Astrocyte (in vitro differentiated cells and primary cell): ENCODE measurements around the gene ZBTB46. TPM values are rescaled to one million over a fixed set of nuclear protein-coding genes. Genes with fewer than 3 reads are reported as not detected.

Experiments used
- DNase-seq: peaks from one replicate; pipeline ENCODE4 v3.0.0-alpha.2; 2010; ENCODE audit warnings: low read depth
- FAIRE-seq: peaks from 2 replicates; lab custom pipeline; 2011; peaks lifted over from hg19 to GRCh38; lab: Jason Lieb, UNC
- H2AFZ ChIP-seq: 2 replicates; pipeline ENCODE4 v1.6.0; 2012; ENCODE audit warnings: low read depth, low read length, inconsistent platforms
- H3K27ac ChIP-seq: 2 replicates; pipeline ENCODE4 v1.5.1; 2011; ENCODE audit warnings: low read depth, low read length, inconsistent platforms
- H3K27me3 ChIP-seq: 2 replicates; pipeline ENCODE4 v1.6.0; 2011; ENCODE audit warnings: low read length, inconsistent platforms; ENCODE audit not compliant: insufficient read depth
- H3K36me3 ChIP-seq: 2 replicates; pipeline ENCODE4 v1.5.1; 2011; ENCODE audit warnings: low read length, inconsistent platforms; ENCODE audit not compliant: insufficient read depth
- H3K4me1 ChIP-seq: 2 replicates; pipeline ENCODE4 v1.5.1; 2011; ENCODE audit warnings: low read length, inconsistent platforms; ENCODE audit not compliant: insufficient read depth
- H3K4me2 ChIP-seq: 2 replicates; pipeline ENCODE4 v1.6.0; 2012; ENCODE audit warnings: low read length, inconsistent platforms
- H3K4me3 ChIP-seq: 2 replicates; pipeline ENCODE4 v1.5.1; 2011; ENCODE audit warnings: low read depth, mild to moderate bottlenecking, low read length, inconsistent platforms; ENCODE audit not compliant: insufficient read depth
- H3K79me2 ChIP-seq: 2 replicates; pipeline ENCODE4 v1.6.0; 2012; ENCODE audit warnings: mild to moderate bottlenecking, low read length, inconsistent platforms; ENCODE audit not compliant: insufficient read depth
- H3K9ac ChIP-seq: 2 replicates; pipeline ENCODE4 v1.6.0; 2012; ENCODE audit warnings: mild to moderate bottlenecking, low read length, inconsistent platforms
- H3K9me3 ChIP-seq: 2 replicates; pipeline ENCODE4 v1.5.1; 2012; ENCODE audit warnings: low read depth, mild to moderate bottlenecking, low read length, inconsistent platforms; ENCODE audit not compliant: insufficient read depth
- H4K20me1 ChIP-seq: 2 replicates; pipeline ENCODE4 v1.6.0; 2012; ENCODE audit warnings: low read length, inconsistent platforms; ENCODE audit not compliant: insufficient read depth
- H3K27ac Mint-ChIP-seq: one replicate; pipeline ENCODE4 v1.8.0; 2021; ENCODE audit warnings: mild to moderate bottlenecking, mixed read lengths; ENCODE audit not compliant: unreplicated experiment
- H3K27me3 Mint-ChIP-seq: one replicate; pipeline ENCODE4 v1.8.0; 2021; ENCODE audit warnings: low read depth, mixed read lengths; ENCODE audit not compliant: unreplicated experiment
- H3K36me3 Mint-ChIP-seq: one replicate; pipeline ENCODE4 v1.8.0; 2021; ENCODE audit warnings: low read depth, mixed read lengths; ENCODE audit not compliant: unreplicated experiment
- H3K4me1 Mint-ChIP-seq: one replicate; pipeline ENCODE4 v1.8.0; 2021; ENCODE audit warnings: low read depth, mixed read lengths; ENCODE audit not compliant: unreplicated experiment
- H3K4me3 Mint-ChIP-seq: one replicate; pipeline ENCODE4 v1.8.0; 2021; ENCODE audit warnings: mild to moderate bottlenecking, moderate library complexity, mixed read lengths; ENCODE audit not compliant: unreplicated experiment
- H3K9me3 Mint-ChIP-seq: one replicate; pipeline ENCODE4 v1.8.0; 2021; ENCODE audit warnings: mild to moderate bottlenecking, mixed read lengths; ENCODE audit not compliant: unreplicated experiment
- EZH2 ChIP-seq: IDR thresholded peaks from 2 replicates; pipeline ENCODE4 v1.6.1; 2012; ENCODE audit warnings: mild to moderate bottlenecking, low read length, inconsistent platforms; ENCODE audit not compliant: insufficient read depth
- total RNA-seq: library from RNA; stranded (reverse); gene quantifications from 2 replicates; pipeline ENCODE4 v1.2.1, GENCODE V29; 2021
- TF ChIP-seq, protein P1 (sequence below): IDR thresholded peaks from 2 replicates; pipeline ENCODE4 v1.5.1; 2011; ENCODE audit warnings: low read depth, mild to moderate bottlenecking, inconsistent platforms, low read length, moderate library complexity; ENCODE audit not compliant: insufficient read depth

ZBTB46 gene
- total RNA-seq, 1 donor from 2014 or later: 13.9 TPM

DNA sequence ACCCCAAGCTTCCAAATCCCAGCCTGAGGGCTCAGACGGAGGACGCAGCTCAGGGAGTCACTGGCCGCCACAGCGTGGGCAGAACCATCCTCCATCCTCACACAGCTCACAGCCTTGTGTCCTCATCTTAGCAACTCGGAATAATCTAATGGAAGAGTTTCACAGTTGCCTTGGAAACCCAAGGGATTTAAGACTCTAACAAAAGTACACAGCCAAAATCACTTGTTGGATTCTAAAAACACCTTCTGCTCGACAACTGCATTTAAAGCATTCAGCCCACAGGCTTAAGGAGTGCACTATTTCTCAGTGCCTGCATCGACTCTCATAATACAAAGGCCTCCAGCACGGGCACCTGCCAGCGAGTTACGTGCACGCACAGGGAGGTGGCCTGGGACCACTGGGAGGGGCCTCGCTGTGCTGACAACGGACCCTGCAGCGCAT, 45.4 kb downstream of the ZBTB46 start:
- Histone ChIP-seq H3K4me1 (no peaks in the 10 kb centered on the region), H3K36me3 (peaks cover 2% of the 10 kb centered on the region), H3K27ac (no peak overlapping the region), H3K4me2 (no peak overlapping the region), H3K27me3 (no peaks in the 10 kb centered on the region), H3K9ac (no peak overlapping the region), H2AFZ (no peak overlapping the region), H3K4me3 (no peak overlapping the region), H3K9me3 (no peaks in the 10 kb centered on the region), H3K79me2 (peaks cover 2% of the 10 kb centered on the region), H4K20me1 (peaks cover 12% of the 10 kb centered on the region)
- TF ChIP-seq, protein P1, sequence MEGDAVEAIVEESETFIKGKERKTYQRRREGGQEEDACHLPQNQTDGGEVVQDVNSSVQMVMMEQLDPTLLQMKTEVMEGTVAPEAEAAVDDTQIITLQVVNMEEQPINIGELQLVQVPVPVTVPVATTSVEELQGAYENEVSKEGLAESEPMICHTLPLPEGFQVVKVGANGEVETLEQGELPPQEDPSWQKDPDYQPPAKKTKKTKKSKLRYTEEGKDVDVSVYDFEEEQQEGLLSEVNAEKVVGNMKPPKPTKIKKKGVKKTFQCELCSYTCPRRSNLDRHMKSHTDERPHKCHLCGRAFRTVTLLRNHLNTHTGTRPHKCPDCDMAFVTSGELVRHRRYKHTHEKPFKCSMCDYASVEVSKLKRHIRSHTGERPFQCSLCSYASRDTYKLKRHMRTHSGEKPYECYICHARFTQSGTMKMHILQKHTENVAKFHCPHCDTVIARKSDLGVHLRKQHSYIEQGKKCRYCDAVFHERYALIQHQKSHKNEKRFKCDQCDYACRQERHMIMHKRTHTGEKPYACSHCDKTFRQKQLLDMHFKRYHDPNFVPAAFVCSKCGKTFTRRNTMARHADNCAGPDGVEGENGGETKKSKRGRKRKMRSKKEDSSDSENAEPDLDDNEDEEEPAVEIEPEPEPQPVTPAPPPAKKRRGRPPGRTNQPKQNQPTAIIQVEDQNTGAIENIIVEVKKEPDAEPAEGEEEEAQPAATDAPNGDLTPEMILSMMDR: no peak
- TF ChIP-seq EZH2: no peak
- Mint-ChIP-seq H3K9me3 (no peaks in the 10 kb centered on the region), H3K4me1 (no peaks in the 10 kb centered on the region), H3K27me3 (no peaks in the 10 kb centered on the region), H3K36me3 (peaks cover 6% of the 10 kb centered on the region), H3K27ac (no peak overlapping the region), H3K4me3 (no peak overlapping the region)
- DNase-seq (no peak), FAIRE-seq (no peak)

DNA sequence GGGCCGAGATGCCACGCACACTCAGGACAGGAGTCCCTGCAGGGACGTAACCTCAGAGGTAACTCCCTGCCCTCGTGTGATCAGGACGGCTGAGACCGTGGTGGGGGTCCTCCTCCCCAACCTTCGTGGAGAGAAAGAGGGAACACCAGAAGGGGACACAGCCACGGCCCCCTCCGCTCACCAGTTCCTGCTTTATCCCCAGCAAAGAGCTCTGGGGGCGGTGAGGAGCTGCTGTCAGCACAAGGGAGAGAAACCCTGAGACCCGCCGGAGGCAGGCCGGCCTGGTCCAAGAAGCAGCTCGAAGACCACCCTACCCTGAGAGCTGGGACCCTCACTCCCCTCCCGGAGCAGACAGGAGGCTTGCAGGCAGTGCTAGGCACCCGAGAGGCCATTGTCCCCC, 47.1 kb downstream of the ZBTB46 start:
- Mint-ChIP-seq H3K9me3 (no peaks in the 10 kb centered on the region), H3K4me1 (no peaks in the 10 kb centered on the region), H3K4me3 (no peak overlapping the region), H3K27ac (no peak overlapping the region), H3K36me3 (peaks cover 6% of the 10 kb centered on the region), H3K27me3 (no peaks in the 10 kb centered on the region)
- peaks cover 12% of the 10 kb centered on the region for H4K20me1 ChIP-seq
- H3K9ac ChIP-seq: no peak overlapping the region
- H3K4me3 ChIP-seq: no peak overlapping the region
- no peaks in the 10 kb centered on the region for H3K9me3 ChIP-seq
- FAIRE-seq (no peak), DNase-seq (no peak)
- no peak overlapping the region for H2AFZ ChIP-seq
- no peaks in the 10 kb centered on the region for H3K27me3 ChIP-seq
- H3K4me1 ChIP-seq: no peaks in the 10 kb centered on the region
- H3K27ac ChIP-seq: no peak overlapping the region
- TF ChIP-seq EZH2: no peak
- TF ChIP-seq, protein P1: no peak
- peaks cover 2% of the 10 kb centered on the region for H3K36me3 ChIP-seq
- peaks cover 2% of the 10 kb centered on the region for H3K79me2 ChIP-seq
- H3K4me2 ChIP-seq: no peak overlapping the region

DNA sequence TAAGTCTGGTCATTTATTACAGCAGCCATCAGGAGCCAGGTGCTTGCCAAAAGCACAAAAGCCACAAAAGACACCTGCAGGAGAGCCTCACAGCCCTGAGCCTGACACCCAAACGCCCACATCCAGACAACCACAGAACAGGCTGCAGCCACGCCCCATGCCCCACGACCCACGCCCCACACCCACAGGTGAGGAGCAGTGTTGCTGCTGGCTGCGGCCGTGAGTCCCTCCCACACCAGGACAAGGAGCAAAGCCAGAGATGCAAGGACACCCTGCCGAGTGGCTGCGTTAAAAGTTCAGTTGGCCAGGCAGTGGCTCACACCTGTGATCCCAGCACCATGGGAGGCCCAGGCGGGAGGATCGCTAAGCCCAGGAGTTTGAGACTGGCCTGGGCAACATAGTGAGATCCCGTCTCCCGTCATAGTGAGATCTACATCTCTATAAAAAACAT, 48.5 kb downstream of the ZBTB46 start:
- Histone ChIP-seq H4K20me1 (peaks cover 16% of the 10 kb centered on the region), H3K4me2 (no peak overlapping the region), H3K79me2 (peaks cover 2% of the 10 kb centered on the region), H3K36me3 (peaks cover 2% of the 10 kb centered on the region), H3K9me3 (no peaks in the 10 kb centered on the region), H3K27me3 (no peaks in the 10 kb centered on the region), H3K27ac (no peak overlapping the region), H2AFZ (no peak overlapping the region), H3K4me3 (no peak overlapping the region), H3K4me1 (peaks cover 6% of the 10 kb centered on the region), H3K9ac (no peak overlapping the region)
- Mint-ChIP-seq H3K27ac (no peak overlapping the region), H3K4me3 (no peak overlapping the region), H3K36me3 (peaks cover 3% of the 10 kb centered on the region), H3K4me1 (peaks cover 6% of the 10 kb centered on the region), H3K9me3 (no peaks in the 10 kb centered on the region), H3K27me3 (no peaks in the 10 kb centered on the region)
- TF ChIP-seq, protein P1: no peak
- no peak for TF ChIP-seq EZH2
- FAIRE-seq: no peak
- no peak for DNase-seq
